ENCODE data around the gene PRAMEF5.
"Not testable (repeated sequence)": the region's sequence is repeated elsewhere in the genome, so short reads cannot be mapped to it uniquely, and the experiment has no call there.

Gene PRAMEF5
- total RNA-seq, result 0 to 0.06 (median 0) reads per million in 9 experiments

GRCh38 chr1:13253898-13254297, at the start of gene PRAMEF5:
Gene PRAMEF5, plus strand, starts transcription at chr1:13254198. Its CDS starts 5,071 bp downstream, at chr1:13259269.
- not testable (repeated sequence) for H3K27ac Mint-ChIP-seq; H3K4me1 Mint-ChIP-seq (ENCODE audit: low read depth in 2 of 2); ATAC-seq (replicated peaks); H3K27me3 Mint-ChIP-seq; H3K9me3 Mint-ChIP-seq; DNase-seq; H3K36me3 Mint-ChIP-seq (ENCODE audit: insufficient read depth); H3K4me3 Mint-ChIP-seq

GRCh38 chr1:13208712-13209111, 45.3 kb upstream of the PRAMEF5 start:
- H3K4me1 Mint-ChIP-seq (ENCODE audit: low read depth in 2 of 2); H3K27me3 Mint-ChIP-seq; ATAC-seq (replicated peaks); H3K9me3 Mint-ChIP-seq; DNase-seq; H3K4me3 Mint-ChIP-seq; H3K27ac Mint-ChIP-seq; H3K36me3 Mint-ChIP-seq (ENCODE audit: insufficient read depth): not testable (repeated sequence)

GRCh38 chr1:13216619-13217018, 37.4 kb upstream of the PRAMEF5 start:
- not testable (repeated sequence) for H3K4me1 Mint-ChIP-seq (ENCODE audit: low read depth in 2 of 2); H3K27me3 Mint-ChIP-seq; H3K27ac Mint-ChIP-seq; H3K36me3 Mint-ChIP-seq (ENCODE audit: insufficient read depth); H3K4me3 Mint-ChIP-seq; ATAC-seq (replicated peaks); H3K9me3 Mint-ChIP-seq; DNase-seq

GRCh38 chr1:13219203-13219602, 34.8 kb upstream of the PRAMEF5 start:
- not testable (repeated sequence) for H3K4me3 Mint-ChIP-seq; DNase-seq; H3K9me3 Mint-ChIP-seq; H3K27me3 Mint-ChIP-seq; ATAC-seq (replicated peaks); H3K36me3 Mint-ChIP-seq (ENCODE audit: insufficient read depth); H3K27ac Mint-ChIP-seq; H3K4me1 Mint-ChIP-seq (ENCODE audit: low read depth in 2 of 2)

- DNase-seq; H3K4me3 Mint-ChIP-seq; H3K27ac Mint-ChIP-seq; H3K4me1 Mint-ChIP-seq (ENCODE audit: low read depth in 2 of 2); H3K9me3 Mint-ChIP-seq; H3K36me3 Mint-ChIP-seq (ENCODE audit: insufficient read depth); ATAC-seq (replicated peaks): not testable (repeated sequence)
- peaks cover 10 to 21% of the 10 kb centered on the region in 2 donors for H3K27me3 Mint-ChIP-seq
Observed at GRCh38 chr1:13222788-13223187, 31.2 kb upstream of the PRAMEF5 start.

- Mint-ChIP-seq H3K9me3 (no peaks in the 10 kb centered on the region), H3K27ac (no peak overlapping the region), H3K4me1 (ENCODE audit: low read depth in 2 of 2) (peaks cover 0 to 1% of the 10 kb centered on the region in 2 donors)
Observed at GRCh38 chr1:13224480-13225060, 29.4 kb upstream of the PRAMEF5 start.

GRCh38 chr1:13225675-13226204, 28.3 kb upstream of the PRAMEF5 start, which contains the start of gene PRAMEF18:
Gene PRAMEF18, minus strand, starts transcription at chr1:13226154. Its CDS starts 48 bp downstream, at chr1:13226106.
- not testable (repeated sequence) for H3K27ac Mint-ChIP-seq; H3K9me3 Mint-ChIP-seq; ATAC-seq (replicated peaks); H3K4me1 Mint-ChIP-seq (ENCODE audit: low read depth in 2 of 2); H3K4me3 Mint-ChIP-seq; DNase-seq; H3K36me3 Mint-ChIP-seq (ENCODE audit: insufficient read depth)
- H3K27me3 Mint-ChIP-seq, result peaks cover 21 to 41% of the 10 kb centered on the region in 2 donors

More at GRCh38 chr1:13224480-13225060, 29.4 kb upstream of the PRAMEF5 start:
- H3K4me3 Mint-ChIP-seq, result no peak overlapping the region
- peaks cover 21 to 33% of the 10 kb centered on the region in 2 donors for H3K27me3 Mint-ChIP-seq
- DNase-seq (no peak), ATAC-seq (replicated peaks) (no peak)
- H3K36me3 Mint-ChIP-seq (ENCODE audit: insufficient read depth), result no peaks in the 10 kb centered on the region

GRCh38 chr1:13227271-13228055, 26.5 kb upstream of the PRAMEF5 start:
- DNase-seq; ATAC-seq (replicated peaks); H3K4me1 Mint-ChIP-seq (ENCODE audit: low read depth in 2 of 2); H3K27ac Mint-ChIP-seq; H3K4me3 Mint-ChIP-seq; H3K9me3 Mint-ChIP-seq; H3K36me3 Mint-ChIP-seq (ENCODE audit: insufficient read depth): not testable (repeated sequence)
- peaks cover 28 to 46% of the 10 kb centered on the region in 2 donors for H3K27me3 Mint-ChIP-seq

GRCh38 chr1:13228343-13228781, 25.6 kb upstream of the PRAMEF5 start:
- no peaks in the 10 kb centered on the region for H3K9me3 Mint-ChIP-seq
- H3K27ac Mint-ChIP-seq, result no peak overlapping the region
- H3K36me3 Mint-ChIP-seq (ENCODE audit: insufficient read depth), result no peaks in the 10 kb centered on the region
- DNase-seq (peak in 2 of 3 experiments; percentile 17 to 22), ATAC-seq (replicated peaks) (no peak)
- H3K27me3 Mint-ChIP-seq, result peaks cover 28 to 52% of the 10 kb centered on the region in 2 donors
- H3K4me3 Mint-ChIP-seq, result no peak overlapping the region
- H3K4me1 Mint-ChIP-seq (ENCODE audit: low read depth in 2 of 2), result peaks cover 0 to 1% of the 10 kb centered on the region in 2 donors

GRCh38 chr1:13230096-13230495, 23.9 kb upstream of the PRAMEF5 start:
- not testable (repeated sequence) for H3K4me1 Mint-ChIP-seq (ENCODE audit: low read depth in 2 of 2); H3K9me3 Mint-ChIP-seq; H3K4me3 Mint-ChIP-seq

GRCh38 chr1:13230601-13231000, 23.4 kb upstream of the PRAMEF5 start:
- H3K36me3 Mint-ChIP-seq (ENCODE audit: insufficient read depth), result not testable (repeated sequence)

More at GRCh38 chr1:13230096-13230495, 23.9 kb upstream of the PRAMEF5 start:
- peaks cover 19 to 46% of the 10 kb centered on the region in 2 donors for H3K27me3 Mint-ChIP-seq
- H3K36me3 Mint-ChIP-seq (ENCODE audit: insufficient read depth); DNase-seq; H3K27ac Mint-ChIP-seq; ATAC-seq (replicated peaks): not testable (repeated sequence)

GRCh38 chr1:13231061-13231750, 22.8 kb upstream of the PRAMEF5 start:
- not testable (repeated sequence) for H3K4me3 Mint-ChIP-seq; H3K27ac Mint-ChIP-seq; ATAC-seq (replicated peaks); H3K4me1 Mint-ChIP-seq (ENCODE audit: low read depth in 2 of 2); H3K36me3 Mint-ChIP-seq (ENCODE audit: insufficient read depth); DNase-seq; H3K9me3 Mint-ChIP-seq
- peaks cover 18 to 40% of the 10 kb centered on the region in 2 donors for H3K27me3 Mint-ChIP-seq

More at GRCh38 chr1:13230601-13231000, 23.4 kb upstream of the PRAMEF5 start:
- not testable (repeated sequence) for H3K27ac Mint-ChIP-seq; ATAC-seq (replicated peaks); H3K9me3 Mint-ChIP-seq; H3K4me3 Mint-ChIP-seq; H3K4me1 Mint-ChIP-seq (ENCODE audit: low read depth in 2 of 2); DNase-seq
- H3K27me3 Mint-ChIP-seq, result peaks cover 18 to 46% of the 10 kb centered on the region in 2 donors

- peaks cover 18 to 37% of the 10 kb centered on the region in 2 donors for H3K27me3 Mint-ChIP-seq
- not testable (repeated sequence) for H3K9me3 Mint-ChIP-seq; DNase-seq; H3K27ac Mint-ChIP-seq; H3K36me3 Mint-ChIP-seq (ENCODE audit: insufficient read depth); ATAC-seq (replicated peaks); H3K4me1 Mint-ChIP-seq (ENCODE audit: low read depth in 2 of 2); H3K4me3 Mint-ChIP-seq
Observed at GRCh38 chr1:13232056-13232455, 21.9 kb upstream of the PRAMEF5 start.
